ENCODE data around the gene CUL1. TPM values are rescaled to one million over a fixed set of nuclear protein-coding genes. Genes with fewer than 3 reads are reported as not detected.

CUL1 gene
- polyA plus RNA-seq, 4 donors: 52.8 to 67.5 (median 61.0) TPM

- no peak for DNase-seq (ENCODE audit: low read depth in 4 of 4, low spot score in 3 of 4)
Observed at GRCh38 chr7:148715027-148715426, 16.3 kb downstream of the CUL1 start.

GRCh38 chr7:148717266-148717793 is 18.6 kb downstream of the CUL1 start:
- no peak for DNase-seq (ENCODE audit: low read depth in 4 of 4, low spot score in 3 of 4)

- DNase-seq (ENCODE audit: low read depth in 4 of 4, low spot score in 3 of 4): no peak
Observed at GRCh38 chr7:148718431-148718830, 19.7 kb downstream of the CUL1 start.

GRCh38 chr7:148719753-148720152 is 21.1 kb downstream of the CUL1 start:
- DNase-seq (ENCODE audit: low read depth in 4 of 4, low spot score in 3 of 4): no peak

- no peak for DNase-seq (ENCODE audit: low read depth in 4 of 4, low spot score in 3 of 4)
Observed at GRCh38 chr7:148720472-148720871, 21.8 kb downstream of the CUL1 start.

- no peak for DNase-seq (ENCODE audit: low read depth in 4 of 4, low spot score in 3 of 4)
Observed at GRCh38 chr7:148721390-148721789, 22.7 kb downstream of the CUL1 start.

GRCh38 chr7:148722340-148723165 is 23.9 kb downstream of the CUL1 start:
- no peak for DNase-seq (ENCODE audit: low read depth in 4 of 4, low spot score in 3 of 4)

- no peak for DNase-seq (ENCODE audit: low read depth in 4 of 4, low spot score in 3 of 4)
Observed at GRCh38 chr7:148723166-148723559, 24.5 kb downstream of the CUL1 start.

- no peak for DNase-seq (ENCODE audit: low read depth in 4 of 4, low spot score in 3 of 4)
Observed at GRCh38 chr7:148723846-148724245, 25.1 kb downstream of the CUL1 start.

- DNase-seq (ENCODE audit: low read depth in 4 of 4, low spot score in 3 of 4): no peak
Observed at GRCh38 chr7:148726385-148726784, 27.7 kb downstream of the CUL1 start.

GRCh38 chr7:148727501-148728278 is 29.0 kb downstream of the CUL1 start:
- no peak for DNase-seq (ENCODE audit: low read depth in 4 of 4, low spot score in 3 of 4)

GRCh38 chr7:148729984-148730733 is 31.5 kb downstream of the CUL1 start:
- DNase-seq (ENCODE audit: low read depth in 4 of 4, low spot score in 3 of 4): no peak

GRCh38 chr7:148732862-148733261 is 34.2 kb downstream of the CUL1 start:
- no peak for DNase-seq (ENCODE audit: low read depth in 4 of 4, low spot score in 3 of 4)

- no peak for DNase-seq (ENCODE audit: low read depth in 4 of 4, low spot score in 3 of 4)
Observed at GRCh38 chr7:148733496-148733895, 34.8 kb downstream of the CUL1 start.

GRCh38 chr7:148735141-148735540 is 36.4 kb downstream of the CUL1 start:
- no peak for DNase-seq (ENCODE audit: low read depth in 4 of 4, low spot score in 3 of 4)

- DNase-seq (ENCODE audit: low read depth in 4 of 4, low spot score in 3 of 4): no peak
Observed at GRCh38 chr7:148735967-148736366, 37.3 kb downstream of the CUL1 start.

GRCh38 chr7:148738737-148739535 is 40.2 kb downstream of the CUL1 start:
- no peak for DNase-seq (ENCODE audit: low read depth in 4 of 4, low spot score in 3 of 4)

GRCh38 chr7:148746135-148746534 is 47.4 kb downstream of the CUL1 start:
- DNase-seq (ENCODE audit: low read depth in 4 of 4, low spot score in 3 of 4): no peak

GRCh38 chr7:148747274-148747673 is 48.6 kb downstream of the CUL1 start:
- DNase-seq (ENCODE audit: low read depth in 4 of 4, low spot score in 3 of 4): peak in 2 of 4 donors; percentile 8 to 9
